HepG2 (cell line): ENCODE data around the gene PHF23. TPM values are rescaled to one million over a fixed set of nuclear protein-coding genes. Genes with fewer than 3 reads are reported as not detected.

Source experiments
- CBX5 ChIP-seq: sonication (generic); formaldehyde crosslinking; IDR thresholded peaks from 2 replicates; pipeline ENCODE4 v1.4.0; 2020; ENCODE audit warnings: missing genetic modification reagents, borderline replicate concordance
- HDAC2 ChIP-seq: sonication (generic); formaldehyde crosslinking; IDR thresholded peaks from 2 replicates; pipeline ENCODE4 v1.4.0; 2020; ENCODE audit warnings: missing genetic modification reagents
- HNRNPL ChIP-seq: fragments of 200-400 bp; formaldehyde crosslinking; IDR thresholded peaks from 2 replicates; pipeline ENCODE4 v1.6.1; 2017; ENCODE audit warnings: mild to moderate bottlenecking, low read depth, low read length
- KIAA2018 ChIP-seq: sonication (generic); formaldehyde crosslinking; IDR thresholded peaks from 2 replicates; pipeline ENCODE4 v1.5.0; 2020; ENCODE audit warnings: mild to moderate bottlenecking, missing genetic modification reagents, borderline replicate concordance
- MYNN ChIP-seq: sonication (generic); formaldehyde crosslinking; IDR thresholded peaks from 2 replicates; pipeline ENCODE4 v1.4.0; 2020; ENCODE audit warnings: mild to moderate bottlenecking, low read depth, missing genetic modification reagents
- NFE2 ChIP-seq: sonication (generic); formaldehyde crosslinking; IDR thresholded peaks from 2 replicates; pipeline ENCODE4 v1.4.0; 2020; ENCODE audit warnings: missing genetic modification reagents
- NR2C2 ChIP-seq: sonication (generic); formaldehyde crosslinking; IDR thresholded peaks from 2 replicates; pipeline ENCODE4 v1.4.0; 2020; ENCODE audit warnings: missing genetic modification reagents, mild to moderate bottlenecking, moderate library complexity, borderline replicate concordance
- PREB ChIP-seq: sonication (generic); formaldehyde crosslinking; IDR thresholded peaks from 2 replicates; pipeline ENCODE4 v1.4.0; 2020; ENCODE audit warnings: missing genetic modification reagents
- RCOR2 ChIP-seq: IDR thresholded peaks from 2 replicates; pipeline ENCODE4 v1.6.1; 2016; ENCODE audit warnings: missing biosample characterization, missing genetic modification reagents
- TBP ChIP-seq: sonication (generic); formaldehyde crosslinking; IDR thresholded peaks from 2 replicates; pipeline ENCODE4 v1.5.0; 2020; ENCODE audit warnings: missing genetic modification reagents
- UBTF ChIP-seq: sonication (generic); formaldehyde crosslinking; IDR thresholded peaks from 2 replicates; pipeline ENCODE4 v1.4.0; 2020; ENCODE audit warnings: mild to moderate bottlenecking, missing genetic modification reagents
- ZFP36L1 ChIP-seq: sonication (generic); formaldehyde crosslinking; IDR thresholded peaks from 2 replicates; pipeline ENCODE4 v1.8.0; 2022; ENCODE audit warnings: mild to moderate bottlenecking, missing genetic modification reagents, moderate library complexity
- ZNF17 ChIP-seq: sonication (generic); formaldehyde crosslinking; IDR thresholded peaks from 2 replicates; pipeline ENCODE4 v1.5.0; 2020; ENCODE audit warnings: mild to moderate bottlenecking, missing genetic modification reagents
- ZNF607 ChIP-seq: sonication (generic); formaldehyde crosslinking; IDR thresholded peaks from 2 replicates; pipeline ENCODE4 v1.5.1; 2020; ENCODE audit warnings: missing genetic modification reagents, mild to moderate bottlenecking, borderline replicate concordance
- ZNF616 ChIP-seq: sonication (generic); formaldehyde crosslinking; IDR thresholded peaks from 2 replicates; pipeline ENCODE4 v1.5.0; 2020; ENCODE audit warnings: low read depth, mild to moderate bottlenecking, missing genetic modification reagents
- ZNF619 ChIP-seq: sonication (generic); formaldehyde crosslinking; IDR thresholded peaks from 2 replicates; pipeline ENCODE4 v1.4.0; 2020; ENCODE audit warnings: mild to moderate bottlenecking, missing genetic modification reagents
- ZNF780A ChIP-seq: sonication (generic); formaldehyde crosslinking; IDR thresholded peaks from 2 replicates; pipeline ENCODE4 v1.8.0; 2022; ENCODE audit warnings: mild to moderate bottlenecking, missing genetic modification reagents, moderate library complexity
- polyA plus RNA-seq, 8 experiments: library from polyadenylated mRNA; depleted of rRNA in 3 of 8; stranded (reverse) in 7 of 8; unstranded in 1 of 8; fragments of >200 nt; fragmentation: Illumina TruSeq in 4 of 8; extraction: Trizol in 4 of 8; gene quantifications; 2 replicates each; pipeline versions ENCODE4 v1.2.1 to v1.2.3, GENCODE V29; 2011 to 2016; ENCODE audit warnings: low read depth in 4 of 8, missing spikeins in 1 of 8, mixed read lengths in 1 of 8; ENCODE audit not compliant: insufficient read depth in 1 of 8
- total RNA-seq, 5 experiments: library from RNA; depleted of rRNA; stranded (reverse); fragments of >200 nt; fragmentation: Illumina TruSeq; extraction: Trizol; gene quantifications; 2 replicates each; pipeline ENCODE4 v1.2.3, GENCODE V29; 2016; ENCODE audit warnings: low read depth in 1 of 5

Gene PHF23
- total and polyA plus RNA-seq, 2 of the 13 experiments (the other 11 are each of a cell fraction or from before 2014, with no cell fraction given), result 27.6 to 33.2 TPM

GRCh38 chr17:7252176-7253043 lies 13.2 kb upstream of the PHF23 start, which contains the start of gene ELP5 (continued):
- 0 out of 2 replicates have a peak, but pooled peaks have one; percentile 24 for TF ChIP-seq KIAA2018 (CRISPR knock-in tag)
- TF ChIP-seq ZNF619 (CRISPR knock-in tag), result peak; percentile 25; the same call in 1 of the 2 replicates
- TF ChIP-seq ZNF780A, result no peak
- TF ChIP-seq NFE2, result no peak
- TF ChIP-seq PREB (CRISPR knock-in tag), result no peak
- peak; percentile 82; the same call in 1 of the 2 replicates for TF ChIP-seq CBX5 (CRISPR knock-in tag)
- peak; percentile 25; the same call in 1 of the 2 replicates for TF ChIP-seq RCOR2 (CRISPR knock-in tag)
- no peak for TF ChIP-seq TBP (CRISPR knock-in tag)
- TF ChIP-seq ZNF17 (CRISPR knock-in tag), result no peak
- peak; percentile 80; the same call in 1 of the 2 replicates for TF ChIP-seq ZNF616 (CRISPR knock-in tag)
- TF ChIP-seq ZFP36L1 (CRISPR knock-in tag), result 0 out of 2 replicates have a peak, but pooled peaks have one; percentile 27
- TF ChIP-seq ZNF607 (CRISPR knock-in tag), result peak; percentile 92
- peak; percentile 64; the same call in 1 of the 2 replicates for TF ChIP-seq HDAC2 (CRISPR knock-in tag)
- no peak for TF ChIP-seq HNRNPL
- peak; percentile 90 for TF ChIP-seq NR2C2
- peak; percentile 65; the same call in 1 of the 2 replicates for TF ChIP-seq MYNN
- TF ChIP-seq UBTF, result peak; percentile 90
